Measurements from ENCODE around the gene SEC14L3. TPM values are rescaled to one million over a fixed set of nuclear protein-coding genes. Genes with fewer than 3 reads are reported as not detected.

The SEC14L3 gene
- total RNA-seq, 6 experiments from 2014 or later, result not detected

DNA sequence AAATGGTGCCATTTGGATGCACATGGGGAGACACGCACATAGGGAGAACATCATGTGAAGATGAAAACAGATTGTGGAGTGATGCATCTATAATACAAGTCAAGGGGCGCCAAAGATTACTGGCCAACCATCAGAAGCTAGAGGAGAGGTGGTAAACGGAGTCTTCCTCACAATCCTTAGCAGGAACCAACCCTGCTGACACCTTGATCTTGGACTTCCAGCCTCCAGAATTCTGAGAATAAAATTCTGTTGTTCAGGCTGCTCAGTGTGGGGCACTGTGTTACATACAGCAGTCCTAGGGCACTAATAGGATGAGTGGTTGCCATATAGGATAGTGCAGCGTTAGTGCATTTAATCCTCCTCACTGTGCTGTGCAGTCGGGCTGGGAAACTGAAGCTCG is 41.6 kb upstream of the SEC14L3 start:
- Mint-ChIP-seq H3K27me3 (ENCODE audit: insufficient read depth) (peaks cover 45% of the 10 kb centered on the region), H3K4me1 (ENCODE audit: low read depth) (no peaks in the 10 kb centered on the region), H3K27ac (no peak overlapping the region), H3K9me3 (peaks cover 6% of the 10 kb centered on the region; the same call in 1 of the 2 replicates), H3K36me3 (ENCODE audit: low read depth) (no peaks in the 10 kb centered on the region), H3K4me3 (no peak overlapping the region)
- no peak for DNase-seq
- TF ChIP-seq CTCF (IDR thresholded peaks at IDR 0.05), result no peak

GRCh38 chr22:30511911-30512310 is 40.1 kb upstream of the SEC14L3 start:
- TF ChIP-seq CTCF (IDR thresholded peaks at IDR 0.05), result no peak
- Mint-ChIP-seq H3K9me3 (peaks cover 6% of the 10 kb centered on the region; the same call in 1 of the 2 replicates), H3K27me3 (ENCODE audit: insufficient read depth) (peaks cover 40% of the 10 kb centered on the region), H3K4me3 (no peak overlapping the region), H3K27ac (no peak overlapping the region), H3K36me3 (ENCODE audit: low read depth) (no peaks in the 10 kb centered on the region), H3K4me1 (ENCODE audit: low read depth) (no peaks in the 10 kb centered on the region)
- DNase-seq, result no peak

DNA sequence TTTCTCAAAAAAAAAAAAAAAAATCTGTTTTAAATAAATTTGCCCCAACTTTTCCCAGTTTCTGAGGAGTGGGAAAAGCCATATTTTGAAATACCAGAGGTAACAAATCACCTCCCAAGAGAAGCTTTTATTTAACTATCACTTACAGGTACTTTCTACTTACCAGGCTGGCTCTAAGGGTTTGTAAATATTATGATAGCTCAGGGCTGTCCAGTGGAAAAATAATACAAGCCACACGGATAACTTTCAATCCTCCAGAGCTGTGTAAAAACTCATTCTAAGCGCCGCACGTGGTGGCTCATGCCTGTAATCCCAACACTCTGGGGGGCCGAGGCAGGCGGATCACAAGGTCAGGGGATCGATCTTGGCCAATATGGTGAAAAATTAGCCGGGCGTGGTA is 39.3 kb upstream of the SEC14L3 start:
- no peaks in the 10 kb centered on the region for H3K36me3 Mint-ChIP-seq (ENCODE audit: low read depth)
- no peak overlapping the region for H3K4me3 Mint-ChIP-seq
- DNase-seq, result no peak
- H3K27ac Mint-ChIP-seq, result no peak overlapping the region
- peaks cover 37% of the 10 kb centered on the region for H3K27me3 Mint-ChIP-seq (ENCODE audit: insufficient read depth)
- no peak for TF ChIP-seq CTCF (IDR thresholded peaks at IDR 0.05)
- H3K9me3 Mint-ChIP-seq, result peaks cover 6% of the 10 kb centered on the region; the same call in 1 of the 2 replicates
- H3K4me1 Mint-ChIP-seq (ENCODE audit: low read depth), result no peaks in the 10 kb centered on the region

DNA sequence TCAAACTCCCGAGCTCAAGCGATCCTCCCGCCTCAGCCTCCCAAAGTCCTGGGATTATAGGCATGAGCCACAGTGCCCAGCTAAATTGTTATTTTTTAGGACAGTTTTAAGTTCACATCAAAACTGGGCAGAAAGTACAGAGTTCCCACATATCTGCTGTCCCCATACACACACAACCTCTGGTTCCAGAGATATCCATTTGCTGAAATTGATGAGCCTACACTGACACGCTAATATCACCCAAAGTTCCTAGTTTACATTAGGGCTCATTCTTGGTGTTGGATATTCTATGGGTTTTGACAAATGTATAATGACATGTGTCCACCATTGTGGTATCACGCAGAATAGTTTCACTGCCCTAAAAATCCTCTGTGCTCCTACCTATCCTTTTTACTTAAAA is 36.4 kb upstream of the SEC14L3 start:
- Mint-ChIP-seq H3K4me3 (no peak overlapping the region), H3K4me1 (ENCODE audit: low read depth) (no peaks in the 10 kb centered on the region), H3K9me3 (peaks cover 6% of the 10 kb centered on the region; the same call in 1 of the 2 replicates), H3K36me3 (ENCODE audit: low read depth) (no peaks in the 10 kb centered on the region), H3K27me3 (ENCODE audit: insufficient read depth) (peaks cover 29% of the 10 kb centered on the region), H3K27ac (no peak overlapping the region)
- TF ChIP-seq CTCF (IDR thresholded peaks at IDR 0.05), result no peak
- no peak for DNase-seq

- no peaks in the 10 kb centered on the region for H3K4me1 Mint-ChIP-seq (ENCODE audit: low read depth)
- no peaks in the 10 kb centered on the region for H3K36me3 Mint-ChIP-seq (ENCODE audit: low read depth)
- H3K4me3 Mint-ChIP-seq, result no peak overlapping the region
- H3K27me3 Mint-ChIP-seq (ENCODE audit: insufficient read depth), result peaks cover 29% of the 10 kb centered on the region
- no peak for TF ChIP-seq CTCF (IDR thresholded peaks at IDR 0.05)
- peaks cover 6% of the 10 kb centered on the region; the same call in 1 of the 2 replicates for H3K9me3 Mint-ChIP-seq
- DNase-seq, result no peak
- no peak overlapping the region for H3K27ac Mint-ChIP-seq
Measured at GRCh38 chr22:30507670-30508069, 35.9 kb upstream of the SEC14L3 start.

- peaks cover 33% of the 10 kb centered on the region for H3K27me3 Mint-ChIP-seq (ENCODE audit: insufficient read depth)
- no peak overlapping the region for H3K4me3 Mint-ChIP-seq
- no peaks in the 10 kb centered on the region for H3K36me3 Mint-ChIP-seq (ENCODE audit: low read depth)
- no peak overlapping the region for H3K27ac Mint-ChIP-seq
- no peak for TF ChIP-seq CTCF (IDR thresholded peaks at IDR 0.05)
- no peaks in the 10 kb centered on the region for H3K9me3 Mint-ChIP-seq
- H3K4me1 Mint-ChIP-seq (ENCODE audit: low read depth), result no peaks in the 10 kb centered on the region
- no peak for DNase-seq
Measured at GRCh38 chr22:30506507-30506968, 34.7 kb upstream of the SEC14L3 start.
